GM12874 (cell line): ENCODE measurements around the gene SLC22A1.

ENCODE experiments used
- TF ChIP-seq, protein P1 (sequence below): IDR thresholded peaks from 2 replicates; pipeline ENCODE4 v1.5.1; 2011; ENCODE audit warnings: low read depth, mild to moderate bottlenecking, control low read depth, low read length, moderate library complexity; ENCODE audit not compliant: insufficient read depth

Gene SLC22A1

DNA sequence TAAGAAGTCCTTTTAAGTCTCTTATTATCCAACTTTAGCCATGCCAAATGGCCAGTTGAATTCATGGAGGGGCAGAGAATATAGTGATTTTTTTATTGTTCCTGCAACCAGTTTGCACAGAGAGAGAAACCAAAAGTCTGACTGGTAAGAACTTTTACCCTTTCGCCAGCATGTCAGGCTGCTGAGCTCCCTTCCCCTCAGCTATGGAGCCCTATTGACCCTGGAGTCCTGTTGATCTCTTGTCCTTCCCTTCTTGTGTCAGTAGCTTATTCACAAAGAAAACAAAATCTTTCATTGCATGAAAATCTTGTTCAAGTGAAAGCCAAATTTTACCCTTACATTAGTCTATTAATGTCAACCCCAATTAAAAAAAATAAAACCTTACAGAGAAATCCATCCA lies 1.5 kb upstream of the SLC22A1 start:
- TF ChIP-seq, protein P1, sequence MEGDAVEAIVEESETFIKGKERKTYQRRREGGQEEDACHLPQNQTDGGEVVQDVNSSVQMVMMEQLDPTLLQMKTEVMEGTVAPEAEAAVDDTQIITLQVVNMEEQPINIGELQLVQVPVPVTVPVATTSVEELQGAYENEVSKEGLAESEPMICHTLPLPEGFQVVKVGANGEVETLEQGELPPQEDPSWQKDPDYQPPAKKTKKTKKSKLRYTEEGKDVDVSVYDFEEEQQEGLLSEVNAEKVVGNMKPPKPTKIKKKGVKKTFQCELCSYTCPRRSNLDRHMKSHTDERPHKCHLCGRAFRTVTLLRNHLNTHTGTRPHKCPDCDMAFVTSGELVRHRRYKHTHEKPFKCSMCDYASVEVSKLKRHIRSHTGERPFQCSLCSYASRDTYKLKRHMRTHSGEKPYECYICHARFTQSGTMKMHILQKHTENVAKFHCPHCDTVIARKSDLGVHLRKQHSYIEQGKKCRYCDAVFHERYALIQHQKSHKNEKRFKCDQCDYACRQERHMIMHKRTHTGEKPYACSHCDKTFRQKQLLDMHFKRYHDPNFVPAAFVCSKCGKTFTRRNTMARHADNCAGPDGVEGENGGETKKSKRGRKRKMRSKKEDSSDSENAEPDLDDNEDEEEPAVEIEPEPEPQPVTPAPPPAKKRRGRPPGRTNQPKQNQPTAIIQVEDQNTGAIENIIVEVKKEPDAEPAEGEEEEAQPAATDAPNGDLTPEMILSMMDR = no peak

GRCh38 chr6:160121981-160122380 lies 366 bp downstream of the SLC22A1 start:
- TF ChIP-seq, protein P1 = no peak

- TF ChIP-seq, protein P1 = no peak
Measured at GRCh38 chr6:160122744-160123143, 1.1 kb downstream of the SLC22A1 start.

- TF ChIP-seq, protein P1 = no peak
Measured at GRCh38 chr6:160124007-160124406, 2.4 kb downstream of the SLC22A1 start.

- TF ChIP-seq, protein P1 = no peak
Measured at GRCh38 chr6:160124605-160125004, 3.0 kb downstream of the SLC22A1 start.

DNA sequence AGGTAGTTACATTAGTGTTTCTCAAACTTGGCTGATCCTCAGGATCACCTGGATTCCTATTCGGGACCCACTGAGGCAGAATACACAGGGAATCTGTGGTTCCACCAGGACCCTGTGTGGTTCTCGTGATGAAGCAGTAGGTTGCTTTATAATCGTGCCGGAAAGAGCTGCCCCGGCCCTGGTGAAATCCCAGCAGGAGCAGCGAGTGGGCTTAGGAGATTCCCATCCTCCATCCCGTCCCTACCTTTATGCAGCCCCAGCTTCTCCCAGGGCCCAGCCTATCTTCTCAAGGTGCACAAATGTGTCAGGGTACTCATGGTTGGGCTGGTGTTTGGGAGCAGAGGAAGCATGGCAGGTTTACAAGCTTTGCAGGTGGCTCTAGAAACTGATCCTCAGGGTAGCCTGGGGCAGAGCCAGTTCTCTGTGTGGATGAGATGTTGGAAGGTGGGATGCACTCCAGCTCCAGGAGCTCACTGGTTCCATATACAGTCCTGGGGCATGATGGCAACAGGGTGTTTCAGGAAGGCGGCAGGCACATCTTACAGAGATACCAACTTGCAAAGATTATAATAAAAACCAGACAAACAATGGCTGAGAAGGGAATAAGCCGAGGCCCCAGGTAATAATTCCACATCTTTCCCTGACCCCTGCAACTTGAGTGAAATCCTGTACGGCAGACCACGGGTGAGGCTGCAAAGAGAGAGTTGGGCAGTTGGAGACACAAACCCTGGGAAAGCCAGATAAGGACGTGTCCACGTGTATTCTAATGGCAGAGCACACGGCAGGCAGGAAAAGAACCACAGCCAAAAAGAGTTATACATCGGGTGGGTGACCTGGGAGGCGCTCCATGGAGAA lies 5.9 kb downstream of the SLC22A1 start:
- TF ChIP-seq, protein P1 = no peak

DNA sequence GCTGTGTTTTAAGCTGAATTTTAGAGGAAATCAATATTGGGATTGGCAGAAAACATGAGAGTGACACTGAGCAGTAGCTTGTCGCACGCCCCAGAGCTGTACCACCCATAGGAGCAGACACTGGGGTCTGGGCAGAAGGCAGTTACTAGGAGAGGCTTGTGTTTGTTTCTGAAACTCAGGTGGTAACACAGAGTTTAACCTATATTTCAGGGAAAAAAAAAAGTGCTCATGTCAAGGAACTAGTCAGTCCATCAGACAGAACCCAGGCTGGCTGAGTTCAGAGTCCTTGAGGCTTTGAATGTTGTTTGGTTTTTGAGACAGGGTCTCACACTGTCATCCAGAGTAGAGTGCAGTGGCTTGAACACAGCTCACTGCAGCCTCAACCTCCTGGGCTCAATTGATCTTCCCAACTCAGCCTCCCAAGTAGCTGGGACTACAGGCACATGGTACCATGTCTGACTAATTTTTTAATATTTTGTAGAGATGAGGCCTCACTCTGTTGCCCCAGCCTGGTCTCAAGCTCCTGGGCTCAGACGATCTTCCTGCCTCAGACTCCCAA lies 6.6 kb downstream of the SLC22A1 start:
- TF ChIP-seq, protein P1 = no peak
